Measurements from ENCODE around the gene CCDC17.

The CCDC17 gene

DNA sequence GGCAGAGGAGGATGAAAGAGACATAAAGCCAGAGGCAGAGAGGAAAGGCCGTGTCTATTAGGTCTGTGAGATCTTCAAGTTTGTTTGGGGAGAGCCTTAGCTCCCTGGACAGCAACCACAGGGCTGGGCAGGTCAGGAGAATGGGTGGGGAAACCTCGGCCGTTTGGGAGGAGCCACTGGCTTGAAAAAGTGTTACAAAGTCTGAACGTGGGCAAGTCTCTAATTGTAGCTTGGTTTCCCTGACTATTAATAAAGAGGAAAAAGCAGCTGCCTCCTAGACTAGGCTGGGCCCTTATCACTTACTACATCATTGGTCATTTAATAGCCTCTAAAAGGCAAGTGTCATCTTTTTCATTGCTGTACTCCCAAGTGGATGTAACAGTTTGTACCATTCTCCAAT, at the start of gene CCDC17:
Gene CCDC17, minus strand, starts transcription at position 83 of the 400 bp plus-strand sequence. CDS start 145 bp downstream, outside the sequence.
- DNase-seq, result no peak

DNA sequence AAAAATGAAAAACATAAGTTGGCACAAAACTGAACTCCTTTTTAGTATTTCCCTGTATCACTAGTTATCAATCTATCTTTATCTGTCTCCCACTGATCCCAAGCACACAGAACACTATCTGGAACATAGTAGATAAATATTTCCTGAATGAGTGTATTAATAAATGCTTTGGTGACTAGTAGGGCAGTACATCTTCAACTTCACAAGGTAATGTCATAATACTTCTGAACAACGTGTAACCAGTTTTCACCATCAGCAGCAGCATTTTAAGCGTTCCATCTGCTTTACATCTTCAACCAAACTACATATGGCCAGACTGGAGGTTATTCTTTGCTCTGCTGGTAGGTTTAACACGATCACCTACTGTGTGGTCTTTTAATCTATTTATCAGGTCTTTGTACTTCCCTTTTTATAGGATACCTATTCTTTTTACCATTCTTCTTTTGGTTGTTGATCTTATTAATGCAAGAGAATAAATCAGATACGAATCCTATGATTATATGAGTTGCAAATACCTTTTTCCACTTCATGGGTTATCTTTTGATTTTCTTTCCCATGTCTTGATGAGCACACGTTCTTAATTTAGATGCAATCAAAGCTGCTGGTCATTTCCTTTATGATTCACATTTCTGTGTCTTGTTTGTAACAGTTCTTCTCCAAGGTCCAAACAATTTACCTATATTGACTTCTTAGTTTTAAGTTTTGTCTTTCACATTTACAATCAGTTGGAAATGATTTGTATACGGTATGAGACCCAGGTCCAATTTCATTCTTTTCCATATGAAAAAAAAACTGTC, 46.2 kb upstream of the CCDC17 start:
- DNase-seq, result no peak

- DNase-seq, result no peak
These were observed 45.5 kb upstream of the CCDC17 start for GRCh38 chr1:45669379-45669778.

DNA sequence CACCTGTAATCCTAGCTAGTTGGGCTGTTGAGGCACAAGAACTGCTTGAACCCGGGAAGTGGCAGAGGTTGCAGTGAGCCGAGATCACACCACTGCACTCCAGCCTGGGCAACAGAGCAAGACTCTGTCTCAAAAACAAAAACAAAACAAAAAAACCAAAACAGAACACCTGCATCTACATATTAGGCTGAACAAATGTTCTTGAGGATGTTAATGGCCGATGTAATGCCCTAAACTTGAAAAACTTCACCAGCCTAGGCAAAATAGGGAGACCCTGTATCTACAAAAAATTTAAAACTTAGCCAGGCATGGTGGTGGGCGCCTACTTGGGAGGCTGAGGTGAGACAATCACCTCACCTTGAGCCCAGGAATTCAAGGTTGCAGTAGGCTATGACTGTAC, 44.7 kb upstream of the CCDC17 start:
- no peak for DNase-seq

DNA sequence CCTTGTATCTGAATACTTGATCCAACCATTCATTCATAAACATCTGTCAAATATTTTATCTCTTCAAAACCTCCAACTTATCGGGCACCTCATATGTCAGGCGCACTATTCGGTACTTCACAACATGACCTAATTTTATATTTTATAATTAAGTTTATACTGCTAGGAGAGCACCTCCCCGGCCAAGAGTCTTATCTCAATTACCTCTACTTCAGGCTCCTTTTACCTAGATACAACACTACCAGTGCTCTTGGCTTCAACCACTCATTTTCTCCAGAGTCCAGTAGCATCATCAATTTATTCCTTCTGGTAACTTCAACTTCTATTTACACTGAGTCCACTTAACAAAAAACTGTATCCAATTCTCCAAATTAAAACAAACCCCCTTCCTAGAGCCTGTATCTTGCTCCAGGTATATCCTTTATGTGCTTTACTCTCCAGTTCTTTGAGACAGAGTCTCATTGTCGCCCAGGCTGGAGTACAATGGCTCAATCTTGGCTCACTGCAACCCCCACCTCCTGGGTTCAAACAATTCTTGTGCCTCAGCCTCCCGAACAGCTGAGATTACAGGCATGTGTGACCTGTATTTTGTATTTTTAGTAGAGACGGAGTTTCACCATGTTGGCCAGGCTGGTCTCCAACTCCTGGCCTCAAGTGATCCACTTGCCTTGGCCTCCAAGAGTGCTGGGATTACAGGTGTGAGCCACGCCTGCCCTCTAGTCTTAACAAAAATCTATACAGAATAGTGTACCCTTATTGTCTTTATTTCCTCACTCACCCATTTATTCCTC, 43.7 kb upstream of the CCDC17 start:
- no peak for DNase-seq

- no peak for DNase-seq
These were observed 43.0 kb upstream of the CCDC17 start for GRCh38 chr1:45666836-45667235.

DNA sequence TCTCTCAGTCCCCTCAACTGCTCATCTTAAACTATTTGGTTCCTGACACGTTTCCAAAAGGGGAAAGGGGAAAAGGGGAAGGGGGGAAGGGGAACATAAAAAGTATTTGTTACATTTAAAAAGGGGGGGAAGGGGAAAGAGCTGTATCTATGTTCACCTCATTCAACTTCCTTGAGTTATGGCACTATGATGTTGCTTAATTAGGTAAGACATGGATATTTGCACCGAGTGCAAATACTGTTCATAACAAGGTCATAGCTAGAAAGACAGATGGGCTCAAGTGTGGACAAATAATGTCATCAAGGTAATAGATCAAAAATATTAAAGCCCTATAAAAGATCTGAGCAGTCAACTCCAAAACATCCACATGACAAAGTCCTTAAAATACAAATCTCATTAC, 36.5 kb upstream of the CCDC17 start:
- DNase-seq, result no peak

DNA sequence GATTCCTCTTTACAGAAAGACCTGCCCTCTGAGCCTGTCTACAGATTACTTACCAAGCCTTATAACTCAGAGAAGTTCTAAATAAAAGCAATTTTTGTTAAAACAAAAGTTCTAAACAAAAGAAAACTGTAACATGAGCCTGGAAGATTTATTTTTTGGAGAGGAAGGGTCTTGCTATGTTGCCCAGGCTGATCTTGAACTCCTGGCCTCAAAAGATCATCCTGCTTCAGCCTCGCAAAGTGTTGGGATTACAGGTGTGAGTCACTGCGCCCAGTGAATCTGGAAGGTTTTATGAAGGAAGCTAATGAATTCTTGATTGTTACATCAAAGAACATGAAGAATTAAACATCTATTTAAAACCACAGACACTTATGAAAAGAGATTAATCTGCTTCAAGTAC, 35.4 kb upstream of the CCDC17 start:
- no peak for DNase-seq

DNA sequence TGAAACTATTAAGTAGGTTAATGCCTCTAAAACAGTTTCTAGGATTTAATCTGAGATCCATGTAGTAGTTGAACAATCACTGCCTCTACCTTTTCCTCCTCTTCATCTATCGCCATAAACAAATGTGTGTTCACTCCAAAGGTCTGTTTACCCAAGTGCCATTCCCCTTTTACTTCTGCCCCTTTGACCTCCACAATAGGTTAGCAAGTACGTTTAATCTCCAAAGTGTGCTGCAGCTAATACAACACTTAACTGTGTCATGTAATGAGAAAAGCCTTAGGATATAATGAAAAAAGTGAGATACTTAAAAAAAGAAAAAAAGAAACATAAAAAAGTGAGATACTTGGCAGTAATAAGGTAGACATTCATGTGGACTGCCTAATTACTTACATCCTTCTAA, 34.3 kb upstream of the CCDC17 start:
- no peak for DNase-seq

DNA sequence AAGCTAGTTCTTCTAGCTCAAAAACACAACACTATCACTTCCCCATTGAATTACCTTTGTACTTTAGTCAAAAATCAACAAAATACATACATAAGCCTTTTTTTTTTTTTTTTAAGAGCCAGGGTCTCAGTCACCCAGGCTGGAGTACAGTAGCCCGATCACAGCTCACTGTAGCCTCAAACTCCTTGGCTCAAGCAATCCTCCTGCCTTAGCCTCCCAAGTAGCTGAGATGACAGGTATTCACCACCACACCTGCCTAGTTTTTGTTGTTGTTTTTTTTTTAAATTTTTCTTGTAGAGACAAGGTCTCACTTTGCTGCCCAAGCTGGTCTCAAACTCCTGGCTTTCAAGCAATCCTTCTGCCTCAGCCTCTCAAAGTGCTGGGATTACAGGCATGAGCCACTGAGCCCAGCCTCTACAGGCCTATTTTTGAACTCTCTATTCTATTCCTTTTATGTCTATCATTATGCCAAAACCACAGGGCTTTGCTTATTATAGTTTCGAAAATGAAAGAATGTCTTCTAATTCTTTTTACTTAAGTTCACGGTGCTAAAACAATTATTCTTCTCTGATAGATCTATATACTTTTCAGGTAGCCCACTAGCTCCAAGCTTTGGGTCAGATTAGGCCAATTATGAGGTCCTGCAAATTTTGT, 32.8 kb upstream of the CCDC17 start:
- DNase-seq, result no peak

GRCh38 chr1:45654540-45655280, 30.9 kb upstream of the CCDC17 start:
- no peak for DNase-seq

- no peak for DNase-seq
These were observed 23.6 kb upstream of the CCDC17 start for GRCh38 chr1:45647248-45648021.

DNA sequence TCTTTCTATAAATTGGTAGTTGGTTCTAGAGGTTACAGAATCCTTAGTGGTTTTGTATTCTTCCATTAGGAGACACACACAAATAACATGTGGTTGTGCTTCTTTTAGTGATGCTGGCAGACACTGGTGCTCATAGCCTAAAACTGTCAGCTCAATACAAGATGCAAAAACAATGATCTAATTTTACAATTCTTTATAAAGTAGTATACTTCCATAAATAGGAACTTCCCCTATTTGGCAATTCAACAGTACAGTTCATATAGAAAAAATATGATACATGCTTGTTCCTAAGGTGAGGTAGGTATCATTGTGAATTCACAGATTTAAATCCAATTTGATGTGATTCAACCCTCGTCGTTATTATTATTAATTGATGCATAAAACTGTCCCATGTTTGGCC, 20.8 kb upstream of the CCDC17 start:
- DNase-seq, result no peak

DNA sequence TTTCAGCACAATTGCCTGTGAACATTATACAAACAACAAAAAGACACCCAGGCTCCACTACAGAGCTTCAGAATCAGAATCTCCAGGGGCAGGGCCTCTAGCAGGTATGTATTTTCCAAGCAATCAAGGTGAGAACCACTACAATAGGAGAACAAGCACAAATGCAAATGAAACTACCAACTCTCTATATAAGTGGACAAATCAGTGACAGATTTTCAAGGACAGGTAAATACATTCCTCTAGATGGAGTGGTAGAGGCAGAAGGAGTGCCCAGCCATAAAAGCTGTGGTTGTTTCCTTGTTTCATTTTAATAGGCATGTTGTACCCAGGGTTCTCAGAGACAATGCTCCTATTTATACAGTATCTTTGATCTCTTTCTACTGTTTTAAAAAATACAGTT, 20.1 kb upstream of the CCDC17 start:
- no peak for DNase-seq

GRCh38 chr1:45643321-45643720, 19.5 kb upstream of the CCDC17 start:
- DNase-seq, result no peak

- no peak for DNase-seq
These were observed 16.4 kb upstream of the CCDC17 start for GRCh38 chr1:45640293-45640692.

DNA sequence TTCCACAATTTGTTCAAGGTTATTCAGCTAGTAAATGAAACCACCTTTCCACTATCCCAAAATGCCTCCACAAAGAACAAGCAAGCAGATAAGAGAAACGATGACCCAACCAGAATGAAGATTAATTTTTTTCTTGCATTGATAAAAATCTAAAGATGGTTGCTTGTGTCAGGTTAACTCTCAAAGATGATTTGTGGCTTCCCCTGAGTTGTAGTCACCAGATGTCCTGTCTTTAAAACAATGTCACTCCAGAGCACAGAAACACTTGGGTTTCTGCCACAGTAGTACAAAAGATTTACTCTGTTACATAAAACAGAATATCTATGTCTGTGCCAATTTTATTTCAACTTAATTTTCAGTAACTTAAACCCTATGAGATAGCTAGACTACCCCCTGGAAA, 11.4 kb upstream of the CCDC17 start:
- DNase-seq, result no peak

DNA sequence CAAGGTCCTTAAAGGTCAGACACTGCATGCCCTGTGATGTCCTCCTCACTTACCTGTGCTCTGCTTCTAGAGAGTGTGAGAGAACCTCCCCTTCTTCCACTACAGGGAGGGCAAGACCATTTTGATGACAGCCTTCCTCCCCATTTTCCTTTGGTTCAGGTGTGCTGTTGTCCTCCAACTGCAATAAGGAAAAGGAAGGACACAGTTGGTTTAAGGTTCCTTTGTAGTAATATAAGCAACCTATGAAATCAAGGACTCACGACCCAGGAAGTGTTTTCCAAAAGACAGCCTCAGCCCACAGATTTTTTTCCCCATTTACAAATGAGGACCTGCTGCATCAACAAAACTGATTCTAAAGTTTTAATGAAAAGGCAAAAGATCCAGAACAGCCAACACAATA, 6.6 kb upstream of the CCDC17 start:
- DNase-seq, result no peak

DNA sequence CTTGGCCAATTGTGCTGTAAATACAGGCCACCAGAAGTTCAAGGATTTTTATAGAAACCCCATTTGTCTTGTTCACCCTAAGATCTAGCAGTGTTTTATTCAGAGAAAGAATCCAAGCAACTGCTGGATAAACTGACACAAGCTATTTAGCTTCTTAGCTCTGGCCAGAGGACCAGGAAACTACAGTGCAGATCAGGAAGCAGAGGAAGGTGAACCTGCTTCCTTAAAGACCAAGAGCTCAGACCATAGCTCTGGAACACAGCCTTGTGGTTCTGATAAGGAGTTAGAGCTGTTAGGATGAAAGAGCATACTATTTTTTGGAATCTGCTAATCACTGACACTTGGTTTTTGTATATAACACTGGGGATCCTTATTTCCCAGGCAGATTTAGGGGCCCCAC, 5.2 kb upstream of the CCDC17 start:
- no peak for DNase-seq

GRCh38 chr1:45622524-45623394, 1.1 kb downstream of the CCDC17 start:
- no peak for DNase-seq

DNA sequence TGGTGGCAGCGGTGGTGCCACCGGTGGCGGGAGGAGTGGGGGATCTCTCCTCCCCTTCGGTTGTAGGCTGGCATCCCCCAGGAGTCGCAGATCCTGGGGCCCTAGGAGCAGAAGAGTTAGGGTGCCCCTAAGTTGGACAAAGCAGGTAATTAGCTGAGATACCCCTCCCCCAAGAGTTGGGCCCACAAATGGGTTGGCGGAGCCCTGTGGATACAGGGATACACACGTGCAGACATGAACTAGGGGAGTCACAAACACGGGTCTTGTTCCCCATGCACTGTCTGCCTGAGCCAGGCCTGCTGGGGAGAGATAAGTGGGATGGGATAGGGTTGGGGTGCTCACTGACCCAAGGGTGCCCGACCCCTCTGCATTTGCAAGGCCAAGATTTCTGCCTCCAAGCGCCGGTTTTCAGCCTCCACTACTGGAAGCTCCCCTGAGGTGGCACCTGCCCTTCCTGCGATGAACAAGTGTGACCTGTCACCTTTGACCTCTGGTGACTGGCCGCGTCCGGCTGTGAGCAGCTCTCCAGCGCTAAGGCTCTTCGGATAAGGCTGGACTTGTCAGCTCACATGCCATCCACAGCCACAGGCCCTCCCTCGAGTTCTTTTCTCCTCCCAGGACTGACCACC, 1.8 kb downstream of the CCDC17 start:
- DNase-seq, result no peak

Data from DMS79 treated with DMSO at 0.1 percent for 48 hours (cell line).